Neural cell (in vitro differentiated cells): ENCODE results near the gene COX8A.

ENCODE experiments used
- CTCF ChIP-seq: fragments of 450-650 bp; IDR thresholded peaks from 2 replicates; pipeline ENCODE4 v1.5.1; 2014; ENCODE audit warnings: antibody characterized with exemption, mild to moderate bottlenecking, moderate library complexity; ENCODE audit not compliant: poor library complexity, severe bottlenecking
- EP300 ChIP-seq: fragments of 450-650 bp; conservative IDR thresholded peaks from 2 replicates; pipeline ENCODE4 v1.6.1; 2014; ENCODE audit warnings: antibody characterized with exemption, mild to moderate bottlenecking, moderate library complexity; ENCODE audit not compliant: poor library complexity, severe bottlenecking
- EZH2 ChIP-seq: fragments of 200-600, 300-800 bp; shearing (Covaris generic), sonication (generic); IDR thresholded peaks from 2 replicates; pipeline ENCODE4 v1.6.1; 2014; ENCODE audit warnings: antibody characterized with exemption, low read length, borderline replicate concordance, mild to moderate bottlenecking; ENCODE audit not compliant: insufficient read depth, poor library complexity, severe bottlenecking
- POLR2AphosphoS5 ChIP-seq: IDR thresholded peaks from 2 replicates; pipeline ENCODE4 v1.6.1; 2012
- RAD21 ChIP-seq: fragments of 450-650 bp; conservative IDR thresholded peaks from 2 replicates; pipeline ENCODE4 v1.6.1; 2014; ENCODE audit warnings: antibody characterized with exemption, mild to moderate bottlenecking, moderate library complexity
- REST ChIP-seq: IDR thresholded peaks from 2 replicates; pipeline ENCODE4 v1.6.1; 2012; ENCODE audit warnings: borderline replicate concordance
- SMC3 ChIP-seq: fragments of 450-650 bp; conservative IDR thresholded peaks from 2 replicates; pipeline ENCODE4 v1.6.1; 2014; ENCODE audit warnings: antibody characterized with exemption, mild to moderate bottlenecking, moderate library complexity; ENCODE audit not compliant: poor library complexity
- TAF1 ChIP-seq: IDR thresholded peaks from 2 replicates; pipeline ENCODE4 v1.6.1; 2012; ENCODE audit warnings: low read depth

DNA sequence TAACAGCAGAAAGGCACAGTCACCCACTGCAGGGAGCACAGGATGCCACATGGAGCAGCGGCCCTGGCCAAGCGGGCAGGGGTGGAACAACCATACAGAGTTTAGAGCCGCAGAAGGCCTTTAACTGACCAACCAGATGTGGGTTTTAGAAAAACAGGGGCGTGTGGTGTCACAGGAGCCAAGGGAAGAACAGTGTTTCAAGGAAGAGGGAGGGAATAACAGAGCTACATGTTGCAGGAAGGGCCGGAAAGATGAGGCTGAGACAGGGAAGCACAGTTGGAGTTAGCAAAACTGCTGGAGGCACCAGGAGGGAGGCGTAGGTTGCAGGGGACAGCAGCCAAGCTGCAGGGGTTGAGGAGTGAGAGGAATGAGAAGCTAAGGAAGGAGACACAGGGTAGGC, 43.4 kb upstream of the COX8A start:
- TF ChIP-seq EP300 (no peak), TAF1 (no peak), REST (no peak), CTCF (no peak), POLR2AphosphoS5 (no peak), EZH2 (no peak), SMC3 (no peak), RAD21 (no peak)
